Osteocyte (in vitro differentiated cells): ENCODE measurements around the gene HDAC9. TPM values are rescaled to one million over a fixed set of nuclear protein-coding genes. Genes with fewer than 3 reads are reported as not detected.

Source experiments
- DNase-seq: peaks from one replicate; pipeline ENCODE4 v3.0.0; 2021; ENCODE audit warnings: mixed read lengths; ENCODE audit not compliant: unreplicated experiment; ENCODE audit errors: extremely low spot score
- H3K27ac Mint-ChIP-seq: one replicate; pipeline ENCODE4 v1.8.0; 2021; ENCODE audit warnings: mild to moderate bottlenecking, mixed read lengths; ENCODE audit not compliant: unreplicated experiment
- H3K27me3 Mint-ChIP-seq: one replicate; pipeline ENCODE4 v1.8.0; 2021; ENCODE audit warnings: mixed read lengths; ENCODE audit not compliant: unreplicated experiment
- H3K36me3 Mint-ChIP-seq: one replicate; pipeline ENCODE4 v1.8.0; 2021; ENCODE audit warnings: mixed read lengths; ENCODE audit not compliant: unreplicated experiment
- H3K4me1 Mint-ChIP-seq: one replicate; pipeline ENCODE4 v1.8.0; 2021; ENCODE audit warnings: mixed read lengths; ENCODE audit not compliant: unreplicated experiment
- H3K4me3 Mint-ChIP-seq: one replicate; pipeline ENCODE4 v1.8.0; 2021; ENCODE audit warnings: mild to moderate bottlenecking, moderate library complexity, mixed read lengths; ENCODE audit not compliant: unreplicated experiment
- H3K9me3 Mint-ChIP-seq: one replicate; pipeline ENCODE4 v1.8.0; 2021; ENCODE audit warnings: mixed read lengths; ENCODE audit not compliant: unreplicated experiment
- CTCF ChIP-seq: fragments of 200-600 bp; sonication (generic); IDR thresholded peaks from 2 replicates; pipeline ENCODE4 v1.5.0; 2021; ENCODE audit warnings: antibody characterized with exemption, mild to moderate bottlenecking, moderate library complexity
- total RNA-seq: library from RNA; stranded (reverse); gene quantifications from 2 replicates; pipeline ENCODE4 v1.2.1, GENCODE V29; 2021

The HDAC9 gene
- total RNA-seq, 1 donor from 2014 or later: 0.81 TPM

DNA sequence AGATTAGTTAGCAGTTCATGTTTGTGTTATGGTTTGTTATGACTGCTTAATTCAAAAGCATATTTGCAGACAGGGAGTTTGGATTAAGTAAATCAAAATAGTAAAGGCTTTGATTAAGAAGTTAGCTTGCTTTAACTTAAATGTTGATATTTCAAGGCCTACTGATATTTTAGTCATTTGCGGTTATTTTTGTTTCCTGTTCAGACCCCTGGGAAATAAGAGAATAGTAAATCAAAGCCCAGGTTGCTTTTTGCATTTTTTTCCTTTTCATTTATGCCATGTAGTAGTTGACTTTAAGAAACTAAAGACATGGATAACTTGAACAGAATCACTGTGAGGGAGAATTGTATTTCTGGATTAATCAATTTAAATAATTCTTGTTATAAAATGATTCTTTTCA is 77.3 kb downstream of the HDAC9 start:
- no peaks in the 10 kb centered on the region for H3K27me3 Mint-ChIP-seq
- peaks cover 2% of the 10 kb centered on the region for H3K4me1 Mint-ChIP-seq
- no peak overlapping the region for H3K27ac Mint-ChIP-seq
- H3K36me3 Mint-ChIP-seq: no peaks in the 10 kb centered on the region
- no peaks in the 10 kb centered on the region for H3K9me3 Mint-ChIP-seq
- no peak overlapping the region for H3K4me3 Mint-ChIP-seq
- DNase-seq: no peak
- TF ChIP-seq CTCF: no peak

GRCh38 chr7:18573410-18574234 is 78.1 kb downstream of the HDAC9 start:
- no peaks in the 10 kb centered on the region for H3K36me3 Mint-ChIP-seq
- peaks cover 2% of the 10 kb centered on the region for H3K4me1 Mint-ChIP-seq
- no peaks in the 10 kb centered on the region for H3K9me3 Mint-ChIP-seq
- H3K27me3 Mint-ChIP-seq: no peaks in the 10 kb centered on the region
- no peak overlapping the region for H3K4me3 Mint-ChIP-seq
- H3K27ac Mint-ChIP-seq: no peak overlapping the region
- no peak for TF ChIP-seq CTCF
- DNase-seq: no peak

DNA sequence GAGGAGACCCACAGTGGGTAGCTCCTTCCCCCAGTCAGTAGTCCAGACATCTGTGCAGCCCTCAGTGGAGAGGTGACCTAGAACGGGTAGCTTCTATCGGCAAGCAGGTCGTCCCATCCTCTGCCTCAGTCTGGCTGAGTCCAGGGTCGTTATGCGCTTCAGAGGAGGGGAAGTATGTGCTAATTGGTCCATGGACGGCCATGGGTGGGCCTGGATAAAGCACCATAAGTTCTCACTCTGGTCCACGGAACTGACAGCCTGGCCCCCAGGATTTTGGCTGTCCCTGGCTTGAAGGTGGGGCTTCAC is 78.6 kb downstream of the HDAC9 start:
- Mint-ChIP-seq H3K27ac (no peak overlapping the region), H3K27me3 (no peaks in the 10 kb centered on the region), H3K9me3 (no peaks in the 10 kb centered on the region), H3K4me3 (no peak overlapping the region), H3K36me3 (no peaks in the 10 kb centered on the region), H3K4me1 (peaks cover 2% of the 10 kb centered on the region)
- no peak for DNase-seq
- TF ChIP-seq CTCF: no peak

GRCh38 chr7:18574676-18575075 is 79.1 kb downstream of the HDAC9 start:
- DNase-seq: no peak
- H3K36me3 Mint-ChIP-seq: no peaks in the 10 kb centered on the region

More at GRCh38 chr7:18574676-18575075, 79.1 kb downstream of the HDAC9 start:
- H3K27me3 Mint-ChIP-seq: no peaks in the 10 kb centered on the region
- peaks cover 2% of the 10 kb centered on the region for H3K4me1 Mint-ChIP-seq
- TF ChIP-seq CTCF: no peak
- no peaks in the 10 kb centered on the region for H3K9me3 Mint-ChIP-seq
- no peak overlapping the region for H3K4me3 Mint-ChIP-seq
- no peak overlapping the region for H3K27ac Mint-ChIP-seq
